ES-I3 (cell line): Measurements from ENCODE around the gene FNDC10.

ENCODE experiments used
- H3K36me3 ChIP-seq: 2 replicates; pipeline ENCODE4 v1.6.1; 2013; ENCODE audit warnings: mild to moderate bottlenecking, low read length, control low read depth, moderate library complexity; ENCODE audit not compliant: insufficient read depth
- H3K4me1 ChIP-seq: 2 replicates; pipeline ENCODE4 v1.6.1; 2013; ENCODE audit warnings: mild to moderate bottlenecking, control low read depth, low read length; ENCODE audit not compliant: insufficient read depth
- H3K9ac ChIP-seq: 2 replicates; pipeline ENCODE4 v1.6.1; 2013; ENCODE audit warnings: low read depth, mild to moderate bottlenecking, low read length, moderate library complexity
- H3K9me3 ChIP-seq: 2 replicates; pipeline ENCODE4 v1.6.1; 2013; ENCODE audit warnings: mild to moderate bottlenecking, low read length, moderate library complexity; ENCODE audit not compliant: control insufficient read depth, insufficient read depth

FNDC10 gene

GRCh38 chr1:1550087-1550486 is 49.8 kb downstream of the FNDC10 start:
- H3K36me3 ChIP-seq: no peaks in the 10 kb centered on the region
- H3K9ac ChIP-seq: no peak overlapping the region
- no peaks in the 10 kb centered on the region for H3K9me3 ChIP-seq
- no peaks in the 10 kb centered on the region; the same call in 1 of the 2 replicates for H3K4me1 ChIP-seq

GRCh38 chr1:1548591-1548990 is 51.3 kb downstream of the FNDC10 start:
- Histone ChIP-seq H3K36me3 (0 out of 2 replicates have a peak, but pooled peaks cover 3% of the 10 kb centered on the region), H3K4me1 (no peaks in the 10 kb centered on the region), H3K9me3 (no peaks in the 10 kb centered on the region), H3K9ac (no peak overlapping the region)
